GM21529 (cell line): ENCODE data around the gene CAMK2D.

Source experiments
- ATAC-seq: cut with Tn5 transposase; IDR thresholded peaks from one replicate; pipeline ENCODE4 v1.9.1; 2021; ENCODE audit not compliant: unreplicated experiment

The CAMK2D gene

GRCh38 chr4:113450295-113451080 lies 311.1 kb downstream of the CAMK2D start:
- no peak for ATAC-seq

- no peak for ATAC-seq
Observed at GRCh38 chr4:113449410-113449974, 312.0 kb downstream of the CAMK2D start.

GRCh38 chr4:113447769-113448168 lies 313.8 kb downstream of the CAMK2D start:
- peak; percentile 42 for ATAC-seq

- no peak for ATAC-seq
Observed at GRCh38 chr4:113447061-113447460, 314.5 kb downstream of the CAMK2D start.

- no peak for ATAC-seq
Observed at GRCh38 chr4:113446019-113446418, 315.5 kb downstream of the CAMK2D start.

GRCh38 chr4:113445286-113445685 lies 316.3 kb downstream of the CAMK2D start:
- no peak for ATAC-seq

GRCh38 chr4:113444386-113444785 lies 317.2 kb downstream of the CAMK2D start:
- no peak for ATAC-seq

- ATAC-seq = no peak
Observed at GRCh38 chr4:113442826-113443225, 318.7 kb downstream of the CAMK2D start.

- no peak for ATAC-seq
Observed at GRCh38 chr4:113440371-113440770, 321.2 kb downstream of the CAMK2D start.

- no peak for ATAC-seq
Observed at GRCh38 chr4:113438596-113438995, 322.9 kb downstream of the CAMK2D start.

- no peak for ATAC-seq
Observed at GRCh38 chr4:113437129-113437528, 324.4 kb downstream of the CAMK2D start.

- no peak for ATAC-seq
Observed at GRCh38 chr4:113436360-113436759, 325.2 kb downstream of the CAMK2D start.

- no peak for ATAC-seq
Observed at GRCh38 chr4:113435893-113436292, 325.6 kb downstream of the CAMK2D start.

GRCh38 chr4:113434247-113434587 lies 327.3 kb downstream of the CAMK2D start:
- ATAC-seq = no peak

- ATAC-seq = no peak
Observed at GRCh38 chr4:113433536-113434246, 327.8 kb downstream of the CAMK2D start.

GRCh38 chr4:113433116-113433515 lies 328.4 kb downstream of the CAMK2D start:
- ATAC-seq = no peak

- no peak for ATAC-seq
Observed at GRCh38 chr4:113423631-113424030, 337.9 kb downstream of the CAMK2D start.

GRCh38 chr4:113420938-113421337 lies 340.6 kb downstream of the CAMK2D start:
- ATAC-seq = no peak

GRCh38 chr4:113419631-113420030 lies 341.9 kb downstream of the CAMK2D start:
- no peak for ATAC-seq

- ATAC-seq = no peak
Observed at GRCh38 chr4:113411496-113411938, 350.0 kb downstream of the CAMK2D start.

- ATAC-seq = no peak
Observed at GRCh38 chr4:113410686-113411085, 350.9 kb downstream of the CAMK2D start.

GRCh38 chr4:113409181-113409580 lies 352.4 kb downstream of the CAMK2D start:
- ATAC-seq = no peak
